WERI-Rb-1 (cell line): ENCODE data around the gene KIF5A.
"Not testable (repeated sequence)": the region's sequence is repeated elsewhere in the genome, so short reads cannot be mapped to it uniquely, and the experiment has no call there.

Source experiments
- DNase-seq: peaks from one replicate; pipeline ENCODE4 v3.0.0-alpha.2; 2020
- H3K27ac ChIP-seq: fragments of 250-450 bp; sonication (Bioruptor Pico); 2 replicates; pipeline ENCODE4 v1.5.1; 2020; ENCODE audit warnings: mild to moderate bottlenecking, moderate library complexity
- H3K27me3 ChIP-seq: fragments of 250-450 bp; sonication (Bioruptor Pico); 2 replicates; pipeline ENCODE4 v1.5.1; 2021; ENCODE audit warnings: mild to moderate bottlenecking, low read depth, moderate library complexity; ENCODE audit not compliant: insufficient read depth, severe bottlenecking
- H3K36me3 ChIP-seq: fragments of 250-450 bp; sonication (Bioruptor Pico); 2 replicates; pipeline ENCODE4 v1.5.1; 2020; ENCODE audit warnings: mild to moderate bottlenecking, moderate library complexity
- H3K4me3 ChIP-seq: 2 replicates; pipeline ENCODE4 v1.5.1; 2011; ENCODE audit warnings: low read depth, mild to moderate bottlenecking, control low read depth, low read length
- H3K9me3 ChIP-seq: fragments of 250-450 bp; sonication (Bioruptor Pico); 2 replicates; pipeline ENCODE4 v1.5.1; 2021; ENCODE audit warnings: mild to moderate bottlenecking, moderate library complexity; ENCODE audit not compliant: severe bottlenecking
- CTCF ChIP-seq: IDR thresholded peaks from 2 replicates; pipeline ENCODE4 v1.5.1; 2011; ENCODE audit warnings: low read depth, mild to moderate bottlenecking, control low read depth, inconsistent platforms, low read length

Gene KIF5A

GRCh38 chr12:57554453-57554852 is 4.6 kb downstream of the KIF5A start:
- no peak for TF ChIP-seq CTCF
- no peak for DNase-seq
- no peak overlapping the region for H3K4me3 ChIP-seq
- no peaks in the 10 kb centered on the region; the same call in none of the 2 replicates for H3K36me3 ChIP-seq
- no peaks in the 10 kb centered on the region for H3K27me3 ChIP-seq
- no peaks in the 10 kb centered on the region for H3K9me3 ChIP-seq
- H3K27ac ChIP-seq: no peak overlapping the region

- Histone ChIP-seq H3K4me3 (no peak overlapping the region), H3K9me3 (no peaks in the 10 kb centered on the region), H3K36me3 (no peaks in the 10 kb centered on the region; the same call in none of the 2 replicates), H3K27ac (no peak overlapping the region), H3K27me3 (no peaks in the 10 kb centered on the region)
- no peak for TF ChIP-seq CTCF
- no peak for DNase-seq
Measured at GRCh38 chr12:57554897-57555296, 5.1 kb downstream of the KIF5A start.

- Histone ChIP-seq H3K9me3 (no peaks in the 10 kb centered on the region), H3K27me3 (no peaks in the 10 kb centered on the region), H3K27ac (no peak overlapping the region), H3K36me3 (peaks cover 2% of the 10 kb centered on the region), H3K4me3 (no peak overlapping the region)
- TF ChIP-seq CTCF: no peak
- no peak for DNase-seq
Measured at GRCh38 chr12:57558864-57559263, 9.0 kb downstream of the KIF5A start.

GRCh38 chr12:57560516-57560915 is 10.7 kb downstream of the KIF5A start:
- Histone ChIP-seq H3K36me3 (peaks cover 13% of the 10 kb centered on the region), H3K27ac (no peak overlapping the region), H3K4me3 (no peak overlapping the region), H3K9me3 (no peaks in the 10 kb centered on the region), H3K27me3 (no peaks in the 10 kb centered on the region)
- TF ChIP-seq CTCF: no peak
- no peak for DNase-seq

- peak; percentile 32 for DNase-seq
- H3K4me3 ChIP-seq, H3K9me3 ChIP-seq, H3K27ac ChIP-seq, H3K27me3 ChIP-seq: not testable (repeated sequence)
- H3K36me3 ChIP-seq: peaks cover 13% of the 10 kb centered on the region
Measured at GRCh38 chr12:57561117-57561516, 11.3 kb downstream of the KIF5A start.

- H3K4me3 ChIP-seq: no peak overlapping the region
- no peaks in the 10 kb centered on the region for H3K9me3 ChIP-seq
- no peaks in the 10 kb centered on the region for H3K27me3 ChIP-seq
- DNase-seq: no peak
- H3K27ac ChIP-seq: no peak overlapping the region
- peaks cover 20% of the 10 kb centered on the region for H3K36me3 ChIP-seq
- no peak for TF ChIP-seq CTCF
Measured at GRCh38 chr12:57563358-57563757, 13.5 kb downstream of the KIF5A start.
